Left kidney (tissue), 2 donors: ENCODE data around the gene PID1. TPM values are rescaled to one million over a fixed set of nuclear protein-coding genes. Genes with fewer than 3 reads are reported as not detected.

ENCODE experiments used
- DNase-seq: peaks from one replicate; pipeline ENCODE4 v3.0.0-alpha.2; 2013
- polyA plus RNA-seq: library from polyadenylated mRNA; unstranded; fragments of 120-200 nt; gene quantifications from one replicate; pipeline ENCODE4 v1.2.1, GENCODE V29; 2013; ENCODE audit not compliant: insufficient read length

The PID1 gene
- polyA plus RNA-seq, 1 donor: 5.4 TPM

DNA sequence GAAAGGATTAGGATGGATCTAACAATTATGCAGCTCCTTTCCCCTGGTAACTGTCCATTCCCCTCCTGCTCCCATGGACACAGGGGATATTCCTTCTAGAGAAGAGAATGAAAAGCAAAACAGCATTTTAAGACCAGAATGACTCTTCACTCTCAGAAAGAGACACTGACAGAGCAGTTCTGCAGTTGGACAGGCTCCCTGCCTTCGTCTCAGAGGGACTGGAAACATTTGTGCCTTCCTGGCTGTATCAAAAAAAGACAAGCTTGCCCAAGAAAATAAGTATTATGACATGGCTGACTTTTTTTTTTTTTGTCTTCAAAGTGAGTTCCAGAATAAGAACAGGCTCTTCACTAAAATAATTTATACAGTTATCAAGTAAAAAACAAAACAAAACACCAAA is 9.5 kb downstream of the PID1 start:
- DNase-seq: no peak

DNA sequence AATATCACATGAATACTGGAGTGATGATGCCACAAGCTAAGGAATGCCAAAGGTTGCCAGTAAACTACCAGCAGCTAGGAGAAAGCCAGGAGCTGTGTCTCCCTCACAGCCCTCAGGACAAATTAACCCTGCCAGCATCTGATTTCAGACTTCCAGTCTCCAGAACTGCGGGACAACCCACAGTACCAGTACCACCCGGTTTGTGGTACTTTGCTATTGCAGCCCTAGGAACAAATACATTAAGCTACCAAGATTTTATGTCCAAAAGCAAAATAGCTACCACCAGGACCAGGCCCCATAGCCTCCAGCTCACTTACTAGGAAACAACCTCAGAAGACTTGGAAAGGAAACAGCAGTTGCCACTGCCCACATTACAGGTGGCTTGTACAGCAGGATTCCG is 10.0 kb downstream of the PID1 start:
- no peak for DNase-seq

DNA sequence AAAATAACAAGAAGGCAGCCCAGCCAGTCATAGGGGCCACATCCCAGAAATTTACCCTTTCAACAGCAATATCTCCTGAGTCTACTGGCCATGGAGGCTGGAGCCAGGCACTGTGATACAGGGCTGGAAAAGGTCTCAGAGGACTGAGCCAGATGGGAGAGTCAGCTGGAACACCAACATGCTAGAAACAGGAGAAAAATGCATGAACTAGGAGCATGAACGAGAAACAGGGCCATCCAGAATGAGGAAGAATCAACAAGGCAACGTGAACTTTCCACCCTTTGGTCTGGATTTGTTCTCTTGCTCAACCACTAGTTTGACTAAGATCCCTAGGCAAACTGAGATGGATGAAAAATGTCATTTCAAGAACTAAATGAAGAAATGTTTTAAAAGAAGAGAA is 13.1 kb downstream of the PID1 start:
- DNase-seq: no peak

DNA sequence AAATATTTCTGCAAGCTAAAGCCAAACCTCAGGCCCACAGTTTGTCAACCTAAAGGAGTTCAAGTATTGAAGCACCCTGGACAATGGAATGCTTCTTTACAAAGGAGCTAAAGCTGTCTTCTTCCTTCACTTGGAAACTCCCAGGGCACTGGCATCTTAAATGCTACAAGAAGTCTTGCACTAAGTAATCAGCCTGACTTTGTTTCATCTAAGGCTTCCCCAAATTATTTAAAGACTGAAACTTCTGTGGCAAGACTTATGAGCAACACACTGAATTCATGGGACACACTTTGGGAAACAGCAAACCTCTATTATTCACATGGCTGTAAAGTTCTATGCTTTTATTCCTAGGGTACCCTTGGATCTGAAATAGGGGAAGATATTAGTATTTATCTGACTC is 14.7 kb downstream of the PID1 start:
- no peak for DNase-seq

DNA sequence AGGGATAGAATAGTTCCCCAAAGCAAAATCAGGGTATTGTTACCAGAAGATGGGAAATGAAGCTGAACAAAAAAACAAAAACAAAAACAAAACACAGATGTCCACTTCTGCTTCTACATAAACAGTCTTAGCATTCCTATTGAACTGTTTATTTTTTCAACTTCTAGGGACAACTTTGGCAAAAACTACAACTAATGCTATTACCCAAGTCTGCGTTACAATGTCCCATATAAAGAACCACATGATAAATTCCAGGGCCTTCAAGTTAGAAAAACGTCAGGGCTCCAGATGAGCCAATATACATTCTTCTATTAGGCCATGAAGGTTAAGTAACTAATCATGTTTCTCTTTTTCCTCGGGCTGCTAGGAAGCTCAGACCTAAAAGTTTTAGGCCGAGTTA is 16.9 kb downstream of the PID1 start:
- no peak for DNase-seq

DNA sequence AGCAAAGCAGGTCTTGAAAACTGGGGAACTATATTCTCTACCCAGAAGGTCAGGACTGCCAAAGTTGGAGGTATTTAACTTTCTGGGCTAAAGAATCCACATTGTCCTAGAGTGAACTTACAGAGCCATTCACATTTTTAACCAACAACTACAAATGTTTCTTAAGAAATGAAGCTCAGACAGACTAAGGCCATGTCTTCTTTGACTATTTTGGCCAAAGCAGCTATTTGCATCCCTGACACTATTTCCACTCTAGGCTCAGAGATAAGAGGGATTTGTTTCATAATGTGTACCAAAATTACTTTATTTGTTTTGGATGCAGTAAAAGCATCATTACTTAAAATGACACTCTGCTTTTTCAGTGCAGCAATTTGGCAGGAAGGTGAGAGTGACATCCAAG is 18.1 kb downstream of the PID1 start:
- no peak for DNase-seq

DNA sequence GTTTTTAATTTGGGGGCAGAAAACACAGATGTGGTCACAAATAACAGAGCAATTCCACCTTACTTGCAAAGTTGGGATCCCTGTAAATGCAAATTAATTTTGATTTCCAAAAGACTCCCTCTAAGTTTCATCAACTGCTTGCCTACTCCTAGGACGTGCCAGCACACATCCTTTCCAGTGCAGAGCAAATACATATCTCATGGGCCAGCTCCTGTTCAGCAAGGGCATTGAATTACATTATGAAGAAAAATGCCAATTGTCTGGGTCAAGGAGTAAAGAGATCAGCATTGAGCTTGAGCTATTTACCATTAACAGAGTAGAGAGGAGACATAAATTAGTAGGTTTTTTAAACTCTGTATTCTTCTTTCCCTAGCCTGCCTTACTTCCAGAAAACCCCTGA is 18.8 kb downstream of the PID1 start:
- no peak for DNase-seq

DNA sequence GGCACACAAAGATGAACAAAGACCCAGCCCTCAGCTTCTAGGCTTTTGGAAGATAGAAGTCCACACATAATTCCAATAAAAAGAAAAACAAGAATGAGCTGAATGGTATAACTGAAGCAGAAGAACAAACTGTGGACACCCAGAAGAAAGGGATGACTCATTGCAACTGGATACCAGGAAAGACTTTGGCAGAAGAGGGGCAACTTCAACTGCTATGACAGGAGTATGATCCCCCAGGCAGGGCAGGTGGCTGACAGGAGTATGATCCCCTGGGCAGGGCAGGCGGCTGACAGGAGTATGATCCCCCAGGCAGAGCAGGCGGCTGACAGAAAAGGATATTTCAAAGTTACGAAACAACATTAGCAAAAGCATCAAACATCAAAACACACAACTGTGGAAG is 21.6 kb downstream of the PID1 start:
- no peak for DNase-seq

DNA sequence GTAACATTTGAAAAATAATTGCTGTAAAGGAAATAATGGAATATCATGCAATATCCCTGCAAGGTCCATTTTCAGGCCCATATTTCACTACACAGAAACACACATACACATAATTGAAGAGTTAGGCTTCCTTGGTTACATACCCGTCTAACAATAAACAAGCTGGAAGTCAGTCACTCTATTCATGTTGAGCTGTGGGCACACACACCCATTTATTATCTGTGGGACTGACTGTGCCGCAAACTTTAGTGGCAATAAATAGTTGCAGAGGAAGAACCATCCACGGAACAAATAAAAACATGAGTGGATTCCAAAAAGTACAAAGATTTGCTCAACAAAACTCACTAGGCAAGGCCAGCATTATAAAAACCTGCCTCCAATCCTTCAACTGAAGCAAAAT is 24.8 kb downstream of the PID1 start:
- no peak for DNase-seq

DNA sequence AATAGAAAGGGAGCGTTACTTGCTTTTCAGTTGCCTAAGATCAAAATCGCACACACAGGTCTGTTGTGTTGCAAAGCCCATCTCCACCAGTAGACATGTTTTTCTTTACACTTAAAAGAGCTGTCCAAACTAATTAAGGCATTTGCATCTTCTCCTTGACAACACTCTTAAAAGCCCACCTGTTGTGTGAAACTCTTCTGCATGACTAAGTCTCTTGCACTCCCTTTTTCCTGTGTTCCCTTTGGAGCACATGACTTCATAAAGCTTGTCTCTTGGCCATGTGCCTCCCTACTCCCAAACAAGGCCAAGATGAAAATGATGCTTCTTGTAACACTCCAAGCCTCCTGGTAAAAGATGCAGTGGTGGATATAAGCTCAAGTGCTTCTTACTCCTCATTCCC is 26.1 kb downstream of the PID1 start:
- DNase-seq: no peak

DNA sequence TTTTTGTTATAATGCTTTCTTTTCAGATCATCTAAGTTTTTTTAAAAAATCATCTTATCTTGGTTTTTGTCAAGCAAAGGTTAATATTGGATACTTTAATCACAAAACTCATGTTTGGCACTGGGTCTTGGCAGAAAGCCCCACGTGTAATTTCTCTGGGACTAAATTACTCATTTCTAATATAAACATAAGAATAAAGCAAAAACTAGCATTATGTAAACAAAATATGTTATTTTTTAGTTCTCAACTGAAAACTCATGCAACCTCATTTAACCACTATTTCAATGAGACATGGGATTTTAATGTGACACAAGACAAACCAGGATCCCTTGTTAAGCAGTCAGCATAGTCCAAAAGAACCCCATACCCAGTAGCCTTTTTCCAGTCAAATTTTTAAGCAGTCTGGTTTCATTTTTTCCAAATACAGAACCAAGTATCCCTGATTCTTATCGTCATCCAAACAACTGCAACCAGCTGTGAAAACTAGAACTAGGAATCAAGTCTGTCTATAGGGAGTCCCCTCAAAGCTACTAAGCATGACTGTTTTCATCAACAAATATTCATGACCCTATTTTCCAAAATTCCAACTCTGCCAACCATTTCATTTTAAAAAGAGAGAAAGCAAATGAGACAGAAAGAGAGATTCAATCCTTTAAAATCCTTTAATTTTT is 27.1 kb downstream of the PID1 start:
- DNase-seq: no peak

DNA sequence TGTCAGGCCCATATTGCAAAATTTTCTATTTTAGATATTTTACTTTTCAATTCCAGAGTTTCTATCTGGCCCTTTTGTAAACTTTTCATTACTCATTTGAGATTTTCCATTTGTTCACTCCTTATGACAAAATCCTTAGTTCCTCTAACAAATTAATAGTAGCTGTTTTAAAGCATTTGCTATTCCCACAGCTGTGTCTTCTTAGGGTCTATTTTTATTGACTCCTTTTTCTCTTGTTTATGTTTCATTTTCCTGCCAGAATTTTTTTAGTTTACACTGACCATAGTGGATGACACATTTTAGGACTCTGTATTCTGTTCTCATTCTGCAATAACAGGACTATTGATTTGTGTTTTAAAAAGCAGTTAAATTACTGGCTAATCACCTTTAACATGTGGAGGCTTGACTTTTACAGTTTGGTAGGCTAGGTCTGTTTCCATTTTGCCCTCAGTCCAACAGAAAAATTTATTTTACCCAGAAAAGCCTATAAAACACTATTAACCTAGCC is 30.0 kb downstream of the PID1 start:
- no peak for DNase-seq

DNA sequence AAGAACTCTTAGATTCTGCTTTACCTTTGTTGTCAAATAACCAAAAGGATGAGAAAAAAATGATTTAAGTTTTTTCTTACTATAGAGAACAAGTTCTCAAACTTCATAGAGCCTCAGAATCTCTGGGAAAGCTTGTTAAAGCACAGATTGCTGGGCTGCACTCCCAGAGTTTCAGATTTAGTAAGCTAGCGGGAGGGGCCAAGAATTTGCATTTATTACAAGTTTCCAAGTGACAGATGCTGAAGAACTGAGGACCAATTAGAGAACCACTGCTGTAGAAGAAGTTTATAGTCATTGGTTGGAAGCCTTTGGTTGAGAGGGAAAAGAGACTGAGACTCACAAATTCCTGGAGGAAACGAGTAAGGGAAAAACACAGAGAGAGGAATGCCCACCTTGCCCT is 32.1 kb downstream of the PID1 start:
- DNase-seq: no peak

DNA sequence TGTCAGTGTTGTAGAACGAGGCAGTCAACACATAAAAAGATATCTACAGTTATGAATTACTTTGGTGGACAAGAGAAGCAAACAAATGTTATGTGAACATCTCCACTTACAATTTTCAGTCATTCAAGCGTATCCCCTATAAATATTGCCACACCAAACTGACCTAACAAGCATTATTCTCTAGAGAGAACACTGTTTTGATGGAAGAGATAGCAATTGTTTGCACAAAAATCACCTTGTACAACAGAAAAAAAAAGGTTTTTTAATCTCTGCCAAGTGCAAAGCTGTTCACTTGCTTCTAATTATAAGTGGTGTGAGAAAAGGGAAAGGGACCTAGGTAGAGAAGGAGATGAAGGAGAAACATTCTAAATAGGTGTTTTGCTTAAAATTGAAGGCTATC is 33.8 kb downstream of the PID1 start:
- DNase-seq: no peak

DNA sequence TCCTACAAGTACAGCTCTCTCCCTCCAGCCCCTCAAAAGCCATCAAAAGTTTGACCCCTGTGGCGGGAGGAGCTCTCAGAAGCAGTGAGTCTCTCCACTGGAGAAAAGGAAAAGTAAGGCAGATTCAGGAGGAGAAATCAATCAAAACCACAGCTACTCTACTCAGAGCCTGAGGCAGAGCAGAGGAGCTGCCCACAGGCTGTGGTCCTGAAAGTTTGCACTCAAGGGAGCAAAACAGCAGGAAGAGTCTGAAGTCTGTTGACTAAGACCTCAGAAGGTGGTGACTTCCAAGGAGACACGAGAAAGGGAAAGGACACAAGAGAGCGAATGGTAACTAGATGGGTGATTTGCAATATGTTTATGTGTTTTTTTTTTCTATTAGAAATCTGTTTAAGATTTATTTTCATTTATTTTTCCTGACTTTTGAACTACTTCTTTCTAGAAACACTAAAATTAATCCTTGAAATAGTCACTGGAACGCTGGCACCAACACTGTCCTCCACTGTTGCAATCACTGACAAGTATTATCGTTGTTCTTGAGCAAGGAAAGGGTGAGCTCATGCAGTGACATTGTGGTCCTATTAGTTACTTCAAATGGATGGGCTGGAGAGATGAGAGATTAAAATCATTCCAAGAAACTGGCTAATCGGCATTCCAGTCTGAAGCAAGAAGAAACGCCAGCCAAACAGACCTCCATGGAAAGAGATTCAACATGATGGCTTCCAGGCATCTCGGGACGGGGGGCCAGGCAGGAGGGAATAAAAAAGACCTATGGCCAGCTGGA is 35.8 kb downstream of the PID1 start:
- DNase-seq: peak; percentile 10

DNA sequence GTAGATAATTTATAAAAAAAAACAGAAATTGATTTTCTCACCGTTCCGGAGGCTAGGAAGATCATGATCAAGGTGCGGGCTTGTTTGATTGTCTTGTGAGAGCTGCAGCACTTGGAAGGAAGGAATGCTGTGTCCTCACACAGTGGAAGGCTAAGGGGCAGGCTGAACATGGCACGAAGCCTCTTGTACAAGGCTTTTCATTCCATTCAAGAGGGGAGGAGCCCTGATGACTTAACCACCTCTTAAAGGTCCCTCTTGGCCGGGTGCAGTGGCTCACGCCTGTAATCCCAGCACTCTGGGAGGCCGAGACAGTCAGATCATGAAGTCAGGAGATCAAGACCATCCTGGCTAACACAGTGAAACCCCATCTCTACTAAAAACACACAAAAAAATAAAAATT is 39.2 kb downstream of the PID1 start:
- no peak for DNase-seq

DNA sequence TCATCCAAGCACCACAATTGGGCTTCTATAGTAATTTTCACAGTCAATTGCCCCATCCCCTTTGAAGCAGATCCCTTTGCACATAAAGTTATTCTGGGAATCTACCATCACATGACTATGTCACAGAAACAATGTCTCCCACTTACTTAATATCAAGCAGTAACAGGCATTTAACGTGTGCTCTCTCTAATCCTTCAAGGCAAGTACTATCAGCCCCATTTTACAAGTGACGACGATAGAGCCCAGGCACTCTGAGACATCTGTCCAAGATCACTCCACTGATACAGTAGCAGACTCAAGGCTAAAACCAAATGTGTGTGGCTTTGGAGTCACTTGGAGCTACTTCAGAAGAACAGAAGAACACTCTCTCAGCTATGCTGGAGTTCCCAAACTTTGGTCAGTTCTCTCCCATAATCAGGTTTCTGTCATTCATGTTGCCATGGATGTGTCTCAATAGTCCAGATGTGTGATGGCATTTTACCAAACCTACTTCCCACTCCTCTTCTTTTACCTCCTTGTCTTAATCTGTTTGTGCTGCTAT is 39.7 kb downstream of the PID1 start:
- DNase-seq: no peak

DNA sequence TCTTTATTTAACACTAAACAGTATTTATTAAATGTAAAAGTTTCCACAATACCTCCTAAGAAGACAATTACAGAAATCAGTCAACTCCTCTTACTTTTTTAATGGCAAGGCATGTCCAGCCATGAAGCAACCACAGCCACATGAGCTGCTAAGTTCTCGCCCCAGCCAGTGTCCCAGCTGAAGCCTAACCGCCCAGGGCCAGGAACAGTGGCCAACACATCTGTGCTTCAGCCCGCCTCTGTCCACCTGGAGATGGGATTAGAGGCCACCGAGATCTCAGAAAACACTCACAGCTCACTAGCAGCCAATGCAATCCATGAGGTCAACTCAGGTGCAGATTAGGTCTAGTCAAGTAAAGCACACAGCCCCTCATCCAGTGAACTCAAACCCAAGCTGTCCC is 40.2 kb downstream of the PID1 start:
- no peak for DNase-seq

DNA sequence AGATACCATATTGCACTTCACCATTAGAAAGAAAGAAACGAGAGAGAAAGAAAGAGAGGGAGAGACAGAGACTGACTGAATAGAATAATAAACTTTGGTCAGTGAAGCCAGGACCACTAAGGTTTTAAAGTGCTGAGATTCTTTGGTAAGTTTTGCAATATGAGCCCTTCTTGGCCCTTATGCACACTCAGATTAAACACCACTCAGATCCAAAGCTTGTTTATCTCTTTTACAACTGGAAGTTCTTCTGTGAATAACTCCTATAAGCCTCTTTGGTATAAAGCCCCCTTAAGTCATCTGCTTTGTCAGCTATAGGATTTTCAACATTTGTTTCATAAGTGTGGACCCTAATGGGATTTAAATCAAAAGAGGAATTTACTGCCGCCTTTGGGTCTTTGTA is 40.8 kb downstream of the PID1 start:
- no peak for DNase-seq

DNA sequence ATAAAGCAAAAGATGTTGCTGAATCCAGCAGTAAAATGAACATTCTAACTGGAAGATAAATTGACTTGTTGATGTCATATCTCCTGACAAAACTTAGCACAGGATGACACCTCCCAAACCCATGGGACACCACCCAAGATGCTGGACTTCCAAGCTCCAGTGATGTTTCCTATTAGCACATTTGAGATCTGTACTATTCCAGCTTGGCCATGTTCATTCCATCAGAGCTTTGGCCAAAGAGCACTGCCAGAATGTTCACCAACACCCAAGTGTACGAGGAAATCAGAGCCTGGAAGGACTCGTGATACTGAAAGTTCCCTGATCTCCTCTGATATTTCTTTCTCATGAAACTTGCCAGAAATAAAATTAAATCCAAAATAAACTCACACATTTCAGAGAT is 44.7 kb downstream of the PID1 start:
- no peak for DNase-seq

DNA sequence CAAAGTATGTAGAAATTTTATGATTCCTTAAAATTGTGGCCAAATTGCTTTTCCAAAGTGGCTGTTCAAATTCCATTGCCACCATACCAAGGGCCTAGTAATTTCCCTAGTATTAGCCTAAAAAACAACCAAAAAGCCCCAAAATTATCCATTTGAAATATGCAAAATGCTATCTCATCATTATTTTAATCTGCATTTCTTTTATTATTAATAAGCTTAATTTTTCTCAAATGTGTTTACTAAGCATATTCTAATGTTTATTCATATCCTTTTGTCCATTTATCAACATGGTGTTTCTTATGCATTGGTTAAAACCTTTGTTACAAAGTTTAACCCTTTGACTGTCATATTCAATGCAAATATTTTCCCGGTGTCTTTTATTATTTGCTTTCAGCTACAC is 48.0 kb downstream of the PID1 start:
- DNase-seq: no peak

DNA sequence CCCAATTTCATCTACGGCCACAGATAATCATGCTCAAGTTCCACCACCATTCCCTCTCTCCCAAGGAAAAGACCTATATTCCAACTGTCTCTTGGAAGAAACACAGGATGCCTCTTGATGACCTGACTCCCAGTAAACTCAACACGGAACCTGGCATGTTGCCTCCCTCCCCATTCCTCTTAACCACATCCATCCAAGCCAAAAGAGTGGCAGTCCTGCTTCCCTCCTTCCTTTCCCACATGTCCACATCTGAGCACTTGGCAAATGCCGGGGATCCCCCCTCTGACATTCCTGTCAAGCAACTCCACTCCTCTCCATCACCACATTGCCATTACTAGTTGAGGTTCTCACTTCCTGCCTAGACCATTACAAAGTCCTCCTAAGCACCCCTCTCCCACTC is 49.4 kb downstream of the PID1 start:
- DNase-seq: no peak

DNA sequence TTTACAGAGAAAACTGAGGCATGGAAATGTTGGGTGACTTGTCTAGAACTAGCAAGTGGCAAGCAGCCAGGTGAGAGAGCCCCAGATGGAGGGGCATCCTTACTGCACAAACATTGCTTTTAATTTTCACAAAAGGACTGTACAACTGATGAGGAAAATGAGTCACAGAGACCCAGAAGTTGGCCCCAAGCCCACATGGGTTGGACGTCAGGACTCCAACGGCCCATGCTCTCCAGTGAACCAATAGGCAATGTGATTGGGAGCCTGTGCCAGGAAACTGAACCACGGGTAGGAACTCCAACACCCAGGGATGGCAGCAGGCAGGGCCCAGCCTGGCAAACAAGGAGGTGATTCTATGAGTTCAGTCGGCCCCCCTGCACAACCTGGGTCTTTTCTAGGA is 50.8 kb downstream of the PID1 start:
- no peak for DNase-seq
